Measurements from ENCODE around the gene CEP44. TPM values are rescaled to one million over a fixed set of nuclear protein-coding genes. Genes with fewer than 3 reads are reported as not detected.
"Not testable (repeated sequence)": the region's sequence is repeated elsewhere in the genome, so short reads cannot be mapped to it uniquely, and the experiment has no call there.

CEP44 gene
- polyA plus RNA-seq, 1 donor from 2014 or later: 19.3 TPM

DNA sequence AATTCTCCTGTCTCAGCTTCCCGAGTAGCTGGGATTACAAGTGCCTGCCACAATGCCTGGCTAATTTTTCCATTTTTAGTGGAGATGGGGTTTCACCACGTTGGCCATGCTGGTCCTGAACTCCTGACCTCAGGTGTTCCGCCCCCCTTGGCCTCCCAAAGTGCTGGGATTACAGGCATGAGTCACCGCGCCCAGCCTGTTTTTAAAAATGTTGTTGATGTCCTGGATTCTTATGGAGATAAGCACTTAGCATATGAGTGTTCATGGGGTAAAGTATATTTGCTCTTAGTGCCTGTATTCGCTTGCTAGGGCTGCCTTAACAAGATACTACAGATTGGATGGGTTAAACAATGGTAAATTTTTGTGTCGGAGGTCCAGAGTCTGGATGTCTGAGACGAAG, 91.7 kb downstream of the CEP44 start:
- no peaks in the 10 kb centered on the region for H3K36me3 ChIP-seq (ENCODE audit: insufficient read depth, low read length)
- H3K4me2 ChIP-seq (ENCODE audit: low read length): no peak overlapping the region
- no peak overlapping the region for H3K27ac ChIP-seq (ENCODE audit: low read length)
- no peaks in the 10 kb centered on the region for H4K20me1 ChIP-seq (ENCODE audit: insufficient read depth)
- H3K9me2 ChIP-seq (ENCODE audit: insufficient read depth, low read length): no peaks in the 10 kb centered on the region
- H3K9ac ChIP-seq (ENCODE audit: low read length): no peak overlapping the region
- H3F3A ChIP-seq (ENCODE audit: insufficient read depth, low read length, poor library complexity, severe bottlenecking): no peaks in the 10 kb centered on the region
- H3K79me2 ChIP-seq (replicated peaks; ENCODE audit: insufficient read depth, low read length): no peaks in the 10 kb centered on the region
- TF ChIP-seq EZH2 (IDR thresholded peaks at IDR 0.05; ENCODE audit: borderline replicate concordance, insufficient read depth, low read length, poor library complexity, severe bottlenecking) (no peak), TAF1 (IDR thresholded peaks at IDR 0.05; ENCODE audit: low read depth) (no peak), POLR2AphosphoS5 (IDR thresholded peaks at IDR 0.05) (no peak), SMC3 (conservative IDR thresholded peaks at IDR 0.05; ENCODE audit: poor library complexity) (no peak), RAD21 (conservative IDR thresholded peaks at IDR 0.05) (no peak), MXI1 (conservative IDR thresholded peaks at IDR 0.05; ENCODE audit: poor library complexity, severe bottlenecking) (no peak), EP300 (conservative IDR thresholded peaks at IDR 0.05; ENCODE audit: poor library complexity, severe bottlenecking) (no peak)
- TF ChIP-seq, protein P1, sequence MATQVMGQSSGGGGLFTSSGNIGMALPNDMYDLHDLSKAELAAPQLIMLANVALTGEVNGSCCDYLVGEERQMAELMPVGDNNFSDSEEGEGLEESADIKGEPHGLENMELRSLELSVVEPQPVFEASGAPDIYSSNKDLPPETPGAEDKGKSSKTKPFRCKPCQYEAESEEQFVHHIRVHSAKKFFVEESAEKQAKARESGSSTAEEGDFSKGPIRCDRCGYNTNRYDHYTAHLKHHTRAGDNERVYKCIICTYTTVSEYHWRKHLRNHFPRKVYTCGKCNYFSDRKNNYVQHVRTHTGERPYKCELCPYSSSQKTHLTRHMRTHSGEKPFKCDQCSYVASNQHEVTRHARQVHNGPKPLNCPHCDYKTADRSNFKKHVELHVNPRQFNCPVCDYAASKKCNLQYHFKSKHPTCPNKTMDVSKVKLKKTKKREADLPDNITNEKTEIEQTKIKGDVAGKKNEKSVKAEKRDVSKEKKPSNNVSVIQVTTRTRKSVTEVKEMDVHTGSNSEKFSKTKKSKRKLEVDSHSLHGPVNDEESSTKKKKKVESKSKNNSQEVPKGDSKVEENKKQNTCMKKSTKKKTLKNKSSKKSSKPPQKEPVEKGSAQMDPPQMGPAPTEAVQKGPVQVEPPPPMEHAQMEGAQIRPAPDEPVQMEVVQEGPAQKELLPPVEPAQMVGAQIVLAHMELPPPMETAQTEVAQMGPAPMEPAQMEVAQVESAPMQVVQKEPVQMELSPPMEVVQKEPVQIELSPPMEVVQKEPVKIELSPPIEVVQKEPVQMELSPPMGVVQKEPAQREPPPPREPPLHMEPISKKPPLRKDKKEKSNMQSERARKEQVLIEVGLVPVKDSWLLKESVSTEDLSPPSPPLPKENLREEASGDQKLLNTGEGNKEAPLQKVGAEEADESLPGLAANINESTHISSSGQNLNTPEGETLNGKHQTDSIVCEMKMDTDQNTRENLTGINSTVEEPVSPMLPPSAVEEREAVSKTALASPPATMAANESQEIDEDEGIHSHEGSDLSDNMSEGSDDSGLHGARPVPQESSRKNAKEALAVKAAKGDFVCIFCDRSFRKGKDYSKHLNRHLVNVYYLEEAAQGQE (IDR thresholded peaks at IDR 0.05; ENCODE audit: borderline replicate concordance): no peak
- TF ChIP-seq, protein P2, sequence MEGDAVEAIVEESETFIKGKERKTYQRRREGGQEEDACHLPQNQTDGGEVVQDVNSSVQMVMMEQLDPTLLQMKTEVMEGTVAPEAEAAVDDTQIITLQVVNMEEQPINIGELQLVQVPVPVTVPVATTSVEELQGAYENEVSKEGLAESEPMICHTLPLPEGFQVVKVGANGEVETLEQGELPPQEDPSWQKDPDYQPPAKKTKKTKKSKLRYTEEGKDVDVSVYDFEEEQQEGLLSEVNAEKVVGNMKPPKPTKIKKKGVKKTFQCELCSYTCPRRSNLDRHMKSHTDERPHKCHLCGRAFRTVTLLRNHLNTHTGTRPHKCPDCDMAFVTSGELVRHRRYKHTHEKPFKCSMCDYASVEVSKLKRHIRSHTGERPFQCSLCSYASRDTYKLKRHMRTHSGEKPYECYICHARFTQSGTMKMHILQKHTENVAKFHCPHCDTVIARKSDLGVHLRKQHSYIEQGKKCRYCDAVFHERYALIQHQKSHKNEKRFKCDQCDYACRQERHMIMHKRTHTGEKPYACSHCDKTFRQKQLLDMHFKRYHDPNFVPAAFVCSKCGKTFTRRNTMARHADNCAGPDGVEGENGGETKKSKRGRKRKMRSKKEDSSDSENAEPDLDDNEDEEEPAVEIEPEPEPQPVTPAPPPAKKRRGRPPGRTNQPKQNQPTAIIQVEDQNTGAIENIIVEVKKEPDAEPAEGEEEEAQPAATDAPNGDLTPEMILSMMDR (IDR thresholded peaks at IDR 0.05; ENCODE audit: poor library complexity, severe bottlenecking): no peak
- no peak overlapping the region for H2AFZ ChIP-seq (ENCODE audit: low read depth, low read length)
- no peaks in the 10 kb centered on the region for H3K27me3 ChIP-seq (ENCODE audit: insufficient read depth, low read depth, low read length)
- H3K4me3 ChIP-seq (ENCODE audit: low read length): no peak overlapping the region
- no peaks in the 10 kb centered on the region for H3K9me3 ChIP-seq (ENCODE audit: low read length)

DNA sequence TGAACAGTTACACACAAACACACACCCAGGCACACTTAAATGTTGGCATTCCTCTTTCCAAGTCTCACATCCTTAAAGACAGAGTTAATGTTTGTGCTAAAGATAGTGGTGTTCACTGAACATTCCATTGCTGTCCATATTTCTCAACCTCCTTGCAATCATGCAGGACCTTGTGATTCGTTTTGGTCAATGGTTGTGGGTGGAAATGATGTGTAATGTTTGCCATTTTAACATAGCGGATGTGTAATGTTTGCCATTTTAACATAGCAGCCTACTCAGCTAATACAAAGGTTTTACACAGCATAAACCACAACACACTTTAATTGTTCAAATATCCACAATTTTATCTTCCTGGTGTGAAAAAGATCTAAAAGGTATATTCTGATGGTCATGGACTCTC, 93.9 kb downstream of the CEP44 start:
- no peaks in the 10 kb centered on the region for H4K20me1 ChIP-seq (ENCODE audit: insufficient read depth)
- no peak overlapping the region for H3K27ac ChIP-seq (ENCODE audit: low read length)

DNA sequence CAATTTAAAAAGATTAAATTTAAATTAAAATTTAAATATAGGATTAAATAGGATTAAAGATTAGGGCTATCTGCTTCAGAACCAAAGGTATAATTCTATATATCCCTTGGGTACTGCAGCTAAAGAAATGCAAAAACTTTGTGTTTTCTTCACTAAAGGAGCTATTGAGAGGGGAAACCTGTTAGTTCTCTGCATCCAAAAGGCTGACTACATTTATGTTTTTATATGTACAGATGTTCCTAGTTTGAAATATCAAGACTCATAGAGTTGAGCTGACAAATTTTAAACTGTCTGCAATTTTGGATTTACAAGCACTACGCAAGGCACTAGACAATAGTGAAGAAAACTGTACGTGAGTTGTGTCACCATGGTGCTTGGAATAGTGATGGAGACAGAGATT, 95.2 kb downstream of the CEP44 start:
- Histone ChIP-seq H2AFZ (ENCODE audit: low read depth, low read length) (no peak overlapping the region), H3K9ac (ENCODE audit: low read length) (no peak overlapping the region), H3K9me2 (ENCODE audit: insufficient read depth, low read length) (no peaks in the 10 kb centered on the region), H3K36me3 (ENCODE audit: insufficient read depth, low read length) (no peaks in the 10 kb centered on the region), H3K4me2 (ENCODE audit: low read length) (no peak overlapping the region), H3F3A (ENCODE audit: insufficient read depth, low read length, poor library complexity, severe bottlenecking) (no peaks in the 10 kb centered on the region), H3K9me3 (ENCODE audit: low read length) (no peaks in the 10 kb centered on the region), H3K27ac (ENCODE audit: low read length) (no peak overlapping the region), H3K4me3 (ENCODE audit: low read length) (no peak overlapping the region), H3K79me2 (replicated peaks; ENCODE audit: insufficient read depth, low read length) (no peaks in the 10 kb centered on the region), H4K20me1 (ENCODE audit: insufficient read depth) (no peaks in the 10 kb centered on the region), H3K27me3 (ENCODE audit: insufficient read depth, low read depth, low read length) (no peaks in the 10 kb centered on the region)
- TF ChIP-seq EP300 (conservative IDR thresholded peaks at IDR 0.05; ENCODE audit: poor library complexity, severe bottlenecking): no peak
- TF ChIP-seq SMC3 (conservative IDR thresholded peaks at IDR 0.05; ENCODE audit: poor library complexity): no peak

More for the DNA sequence above, 93.9 kb downstream of the CEP44 start:
- H3K4me3 ChIP-seq (ENCODE audit: low read length): no peak overlapping the region
- no peak overlapping the region for H3K9ac ChIP-seq (ENCODE audit: low read length)
- H3K9me3 ChIP-seq (ENCODE audit: low read length): no peaks in the 10 kb centered on the region
- H3K79me2 ChIP-seq (replicated peaks; ENCODE audit: insufficient read depth, low read length): no peaks in the 10 kb centered on the region
- TF ChIP-seq MXI1 (conservative IDR thresholded peaks at IDR 0.05; ENCODE audit: poor library complexity, severe bottlenecking): no peak
- H3K27me3 ChIP-seq (ENCODE audit: insufficient read depth, low read depth, low read length): no peaks in the 10 kb centered on the region
- no peaks in the 10 kb centered on the region for H3K36me3 ChIP-seq (ENCODE audit: insufficient read depth, low read length)
- H2AFZ ChIP-seq (ENCODE audit: low read depth, low read length): no peak overlapping the region
- H3F3A ChIP-seq (ENCODE audit: insufficient read depth, low read length, poor library complexity, severe bottlenecking): no peaks in the 10 kb centered on the region
- no peak overlapping the region for H3K4me2 ChIP-seq (ENCODE audit: low read length)
- no peaks in the 10 kb centered on the region for H3K9me2 ChIP-seq (ENCODE audit: insufficient read depth, low read length)

DNA sequence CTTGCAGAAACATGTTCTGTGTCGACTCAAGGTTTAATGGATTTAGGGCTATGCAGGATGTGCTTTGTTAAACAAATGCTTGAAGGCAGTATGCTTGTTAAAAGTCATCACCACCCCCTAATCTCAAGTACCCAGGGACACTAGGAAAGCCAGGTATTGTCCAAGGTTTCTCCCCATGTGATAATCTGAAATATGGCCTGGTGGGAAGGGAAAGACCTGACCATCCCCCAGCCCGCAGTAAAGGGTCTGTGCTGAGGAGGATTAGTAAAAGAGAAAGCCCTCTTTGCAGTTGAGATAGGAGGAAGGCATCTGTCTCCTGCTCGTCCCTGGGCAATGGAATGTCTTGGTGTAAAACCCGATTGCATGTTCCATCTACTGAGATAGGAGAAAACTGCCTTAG, 96.5 kb downstream of the CEP44 start:
- H3K9me2 ChIP-seq (ENCODE audit: insufficient read depth, low read length); H2AFZ ChIP-seq (ENCODE audit: low read depth, low read length); H4K20me1 ChIP-seq (ENCODE audit: insufficient read depth); H3K27me3 ChIP-seq (ENCODE audit: insufficient read depth, low read depth, low read length); H3F3A ChIP-seq (ENCODE audit: insufficient read depth, low read length, poor library complexity, severe bottlenecking); H3K4me3 ChIP-seq (ENCODE audit: low read length); H3K36me3 ChIP-seq (ENCODE audit: insufficient read depth, low read length); H3K9me3 ChIP-seq (ENCODE audit: low read length); H3K27ac ChIP-seq (ENCODE audit: low read length); H3K4me2 ChIP-seq (ENCODE audit: low read length); H3K79me2 ChIP-seq (replicated peaks; ENCODE audit: insufficient read depth, low read length); H3K9ac ChIP-seq (ENCODE audit: low read length): not testable (repeated sequence)

Measured in neural cell (in vitro differentiated cells).